MV-4-11 (cell line): ENCODE data around the gene KCNE4.
A peak's percentile ranks its signal among the peaks of the same experiment; 100 is the strongest.

Experiments
- DNase-seq: peaks from one replicate; lab custom pipeline; 2025; lab: John Stamatoyannopoulos, UW

The KCNE4 gene

DNA sequence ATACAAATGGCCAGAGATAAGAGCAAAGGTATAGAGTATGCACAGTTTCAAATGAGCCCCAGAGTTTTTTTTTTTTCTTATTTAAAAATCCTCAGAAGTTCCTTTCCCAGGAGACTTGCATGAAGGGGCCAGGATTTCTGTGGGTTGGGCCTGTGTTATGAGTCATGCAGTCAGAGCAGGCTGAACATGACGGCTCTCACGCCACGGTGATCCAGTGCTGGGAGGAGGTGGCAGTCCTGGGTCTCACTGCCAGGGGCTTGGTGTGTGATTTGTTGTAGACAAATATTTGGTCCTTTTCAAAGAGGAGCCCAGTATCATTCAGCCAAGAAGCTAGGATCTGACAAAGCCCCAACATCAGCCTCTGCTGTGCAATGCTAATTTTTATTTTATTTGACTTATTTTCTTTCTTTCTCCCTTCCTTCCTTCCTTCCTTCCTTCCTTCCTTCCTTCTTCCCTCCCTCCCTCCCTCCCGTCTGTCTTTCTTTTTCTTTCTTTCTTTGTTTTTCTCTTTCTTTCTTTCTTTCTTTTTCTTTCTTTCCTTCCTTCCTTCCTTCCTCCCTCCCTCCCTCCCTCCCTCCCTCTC is 10.4 kb upstream of the KCNE4 start:
- peak; percentile 12 for DNase-seq

DNA sequence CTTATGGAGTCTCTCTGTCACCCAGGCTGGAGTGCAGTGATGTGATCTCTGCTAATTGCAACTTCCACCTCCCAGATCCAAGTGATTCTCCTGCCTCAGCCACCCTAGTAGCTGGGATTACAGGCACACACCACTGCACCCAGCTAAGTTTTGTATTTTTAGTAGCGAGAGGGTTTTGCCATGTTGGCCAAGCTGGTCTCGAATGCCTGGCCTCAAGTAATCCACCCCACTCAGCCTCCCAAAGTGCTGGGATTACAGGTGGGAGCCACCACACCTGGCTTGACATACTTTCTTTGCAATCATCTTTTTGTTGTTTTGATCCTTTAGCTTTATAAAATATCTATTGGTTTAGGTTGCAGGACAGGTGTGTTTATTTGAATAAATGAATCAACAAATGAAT is 9.7 kb upstream of the KCNE4 start:
- no peak for DNase-seq

DNA sequence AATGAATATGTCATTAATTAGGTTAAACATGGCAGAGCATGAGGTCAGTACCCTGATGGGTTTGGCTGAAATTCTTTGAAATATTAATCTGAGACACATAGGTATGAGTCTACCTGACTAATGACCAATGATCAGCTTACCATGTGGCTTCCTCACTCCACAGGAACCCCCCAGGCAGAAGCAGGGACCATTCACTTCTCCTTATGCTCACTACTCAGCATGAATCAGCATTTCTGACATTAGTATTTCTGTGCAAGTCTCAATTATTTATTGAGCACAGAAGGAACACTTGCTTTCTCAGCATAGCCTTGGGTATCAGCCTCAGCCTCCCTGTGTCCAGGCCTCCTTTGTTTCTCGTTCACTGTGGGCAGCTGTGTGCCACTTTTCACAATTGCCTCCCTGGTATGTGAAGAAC is 9.3 kb upstream of the KCNE4 start:
- no peak for DNase-seq

GRCh38 chr2:223043164-223043941 is 8.6 kb upstream of the KCNE4 start:
- DNase-seq, result peak; percentile 68

DNA sequence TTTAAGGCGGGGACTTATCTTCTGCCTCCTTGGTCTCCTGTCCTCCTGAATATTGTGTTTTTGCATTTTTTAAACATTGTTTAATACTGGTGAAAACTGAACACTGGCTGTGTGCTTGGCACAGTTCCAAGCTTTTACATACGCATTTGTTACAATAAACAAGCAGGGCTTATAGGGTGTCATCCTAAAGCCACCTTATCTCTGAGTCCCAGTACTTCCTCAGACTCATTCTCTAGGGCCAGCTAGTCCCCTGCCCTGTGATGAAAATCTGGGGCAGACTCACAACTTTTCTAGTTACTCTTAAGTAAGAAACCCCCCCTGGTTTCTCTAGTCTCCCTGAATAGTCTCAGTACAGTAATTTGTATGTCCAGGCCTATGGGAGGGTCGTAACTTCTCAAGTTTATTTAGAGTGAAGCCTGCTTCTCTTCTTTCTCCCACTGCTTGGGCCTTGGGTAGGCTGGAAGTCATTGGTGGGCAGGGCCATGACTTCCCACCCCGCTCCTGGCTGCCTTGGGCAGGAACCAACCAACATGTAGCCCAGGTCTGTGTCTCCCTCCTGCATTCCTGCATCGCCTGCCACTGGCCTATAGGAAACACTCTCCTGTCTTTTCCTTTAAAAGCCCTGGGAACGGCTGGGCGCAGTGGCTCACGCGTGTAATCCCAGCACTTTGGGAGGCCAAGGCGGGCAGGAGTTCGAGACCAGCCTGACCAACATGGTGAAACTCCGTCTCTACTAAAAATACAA is 7.7 kb upstream of the KCNE4 start:
- no peak for DNase-seq

DNA sequence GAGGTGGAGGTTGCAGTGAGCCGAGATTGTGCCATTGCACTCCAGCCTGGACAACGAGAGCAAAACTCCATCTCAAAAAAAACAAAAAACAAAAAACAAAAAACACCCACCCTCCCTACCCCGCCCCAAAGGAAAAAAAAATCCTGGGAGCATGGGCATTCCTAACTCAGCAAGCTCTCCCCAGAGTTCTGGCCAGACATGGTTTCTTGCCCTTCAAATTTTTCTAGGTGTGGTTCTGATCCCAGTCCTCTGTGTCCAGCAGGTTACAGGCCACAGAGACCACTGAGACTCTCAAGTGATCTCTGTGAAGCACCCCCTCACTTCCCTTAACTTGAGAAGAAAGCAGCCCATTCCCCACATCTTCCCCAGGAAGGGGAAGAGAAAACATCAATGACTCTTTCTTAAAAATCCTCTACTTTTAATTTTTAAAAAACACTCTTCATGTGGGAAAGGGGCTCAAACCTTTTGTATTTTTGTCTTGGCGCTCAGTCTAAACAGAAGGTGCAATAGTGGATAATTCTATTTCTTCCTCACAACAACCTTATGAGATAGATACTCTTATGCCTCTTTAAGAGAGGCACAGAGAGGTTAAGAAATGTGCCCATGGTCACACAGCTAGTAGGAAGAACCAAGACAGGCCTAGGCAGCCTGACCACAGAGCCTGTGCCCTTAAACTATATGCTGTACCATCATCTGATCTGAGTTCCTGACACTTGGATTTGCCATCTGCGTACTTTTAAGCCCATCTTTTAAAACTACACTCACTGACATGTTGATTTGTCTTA is 6.9 kb upstream of the KCNE4 start:
- no peak for DNase-seq

- peak; percentile 14 for DNase-seq
These were observed 5.4 kb upstream of the KCNE4 start for GRCh38 chr2:223046470-223047040.

- DNase-seq, result no peak
These were observed 4.7 kb upstream of the KCNE4 start for GRCh38 chr2:223047260-223047761.

DNA sequence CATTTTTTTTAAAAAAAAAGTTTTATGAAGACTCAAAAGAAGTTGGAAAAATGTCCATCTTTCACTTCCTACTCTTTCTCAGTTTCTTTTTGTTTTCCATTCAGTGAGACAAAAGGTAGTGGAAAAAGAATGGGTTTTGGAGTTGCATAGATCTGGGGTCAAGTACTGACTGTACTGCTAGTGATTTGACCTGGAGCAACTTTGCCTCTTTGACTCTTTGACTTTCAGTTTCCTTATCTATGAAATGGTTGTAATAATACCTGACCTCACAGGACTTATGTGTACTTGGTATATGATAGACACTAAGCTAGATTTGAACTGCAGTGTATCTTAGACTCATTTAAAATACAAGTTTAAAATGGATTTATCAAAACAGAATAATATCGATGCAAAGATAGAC is 3.5 kb upstream of the KCNE4 start:
- DNase-seq, result no peak

GRCh38 chr2:223049356-223049755 is 2.6 kb upstream of the KCNE4 start:
- no peak for DNase-seq

GRCh38 chr2:223050188-223050587 is 1.8 kb upstream of the KCNE4 start:
- DNase-seq, result no peak

DNA sequence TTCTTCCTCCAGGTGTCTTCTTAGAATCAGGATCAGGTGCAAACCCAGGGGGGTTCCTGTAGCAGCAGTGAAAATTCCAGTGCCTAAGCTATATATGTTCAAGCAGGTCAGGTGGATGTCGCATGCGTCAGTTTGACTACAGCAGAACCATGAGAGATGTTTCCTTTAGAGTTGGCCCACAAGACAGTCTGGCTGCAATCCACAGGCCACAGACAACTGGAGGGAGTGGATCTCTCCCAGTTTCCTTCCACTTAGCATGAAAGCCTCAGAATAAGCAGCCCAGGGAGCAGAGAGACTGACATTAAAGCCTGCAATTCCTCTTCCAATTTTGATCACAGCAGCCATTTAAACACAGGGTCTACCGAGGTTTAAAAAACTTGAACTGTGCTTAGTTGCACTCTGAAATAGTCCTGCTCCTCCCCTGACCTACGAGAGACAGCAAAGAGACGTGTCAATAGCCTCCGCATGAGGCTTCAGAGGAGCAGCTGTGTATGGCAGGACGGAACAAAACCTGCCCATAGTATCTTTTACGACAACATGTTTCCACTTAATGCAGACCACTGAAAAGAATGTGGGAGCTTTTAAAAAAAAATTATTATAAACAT is 988 bp upstream of the KCNE4 start:
- DNase-seq, result no peak

DNA sequence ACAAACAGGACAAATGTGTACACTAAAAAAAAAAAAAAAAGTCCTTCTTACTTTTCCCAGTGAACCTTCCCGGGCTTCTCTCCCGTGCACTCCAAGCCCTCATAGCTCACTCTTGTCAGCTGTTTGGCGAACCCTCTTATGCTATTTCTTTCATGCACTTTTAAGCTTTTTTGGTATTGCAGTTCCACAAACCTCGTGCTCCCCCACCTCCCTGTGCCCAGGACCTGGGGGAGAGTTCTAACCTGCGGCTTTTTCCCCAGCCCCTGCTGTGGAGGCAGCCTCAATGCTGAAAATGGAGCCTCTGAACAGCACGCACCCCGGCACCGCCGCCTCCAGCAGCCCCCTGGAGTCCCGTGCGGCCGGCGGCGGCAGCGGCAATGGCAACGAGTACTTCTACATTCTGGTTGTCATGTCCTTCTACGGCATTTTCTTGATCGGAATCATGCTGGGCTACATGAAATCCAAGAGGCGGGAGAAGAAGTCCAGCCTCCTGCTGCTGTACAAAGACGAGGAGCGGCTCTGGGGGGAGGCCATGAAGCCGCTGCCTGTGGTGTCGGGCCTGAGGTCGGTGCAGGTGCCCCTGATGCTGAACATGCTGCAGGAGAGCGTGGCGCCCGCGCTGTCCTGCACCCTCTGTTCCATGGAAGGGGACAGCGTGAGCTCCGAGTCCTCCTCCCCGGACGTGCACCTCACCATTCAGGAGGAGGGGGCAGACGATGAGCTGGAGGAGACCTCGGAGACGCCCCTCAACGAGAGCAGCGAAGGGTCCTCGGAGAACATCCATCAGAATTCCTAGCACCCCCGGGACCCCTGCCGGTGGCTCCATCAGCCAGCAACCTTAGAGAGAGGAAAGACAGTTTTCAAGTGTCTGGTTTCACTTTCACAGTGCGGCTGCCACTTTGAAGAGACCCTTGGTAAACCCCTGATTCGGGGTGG is 826 bp downstream of the KCNE4 start:
- DNase-seq, result no peak

GRCh38 chr2:223053484-223054192 is 1.6 kb downstream of the KCNE4 start:
- no peak for DNase-seq

DNA sequence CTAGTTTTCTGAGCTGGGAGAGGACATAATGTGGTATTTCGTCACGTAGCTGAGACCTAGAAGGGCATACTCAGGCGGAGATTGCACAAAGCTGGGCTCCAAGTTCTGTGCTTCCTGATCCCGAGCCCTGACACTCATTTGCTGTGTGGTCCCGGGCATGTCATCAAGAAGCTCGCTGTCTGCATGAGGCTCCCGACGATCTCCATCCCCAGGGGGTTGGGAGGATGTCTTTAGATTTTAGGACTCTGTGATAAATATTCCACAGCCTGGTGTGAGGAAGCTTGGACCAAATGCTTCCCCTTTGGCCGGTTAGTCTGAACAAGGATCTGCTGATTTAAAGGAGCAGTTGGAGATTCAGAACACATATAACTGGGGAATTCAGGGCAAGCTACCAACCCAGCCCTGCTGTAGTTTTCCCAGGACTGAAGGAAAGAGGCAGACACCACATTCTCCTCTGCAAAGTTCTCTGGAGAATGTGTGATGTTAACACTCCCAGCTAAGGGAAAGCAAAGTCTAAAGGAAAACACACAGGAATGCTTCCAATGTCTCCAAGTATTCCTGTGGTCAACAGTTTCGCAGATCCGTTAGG is 2.3 kb downstream of the KCNE4 start:
- DNase-seq, result no peak

DNA sequence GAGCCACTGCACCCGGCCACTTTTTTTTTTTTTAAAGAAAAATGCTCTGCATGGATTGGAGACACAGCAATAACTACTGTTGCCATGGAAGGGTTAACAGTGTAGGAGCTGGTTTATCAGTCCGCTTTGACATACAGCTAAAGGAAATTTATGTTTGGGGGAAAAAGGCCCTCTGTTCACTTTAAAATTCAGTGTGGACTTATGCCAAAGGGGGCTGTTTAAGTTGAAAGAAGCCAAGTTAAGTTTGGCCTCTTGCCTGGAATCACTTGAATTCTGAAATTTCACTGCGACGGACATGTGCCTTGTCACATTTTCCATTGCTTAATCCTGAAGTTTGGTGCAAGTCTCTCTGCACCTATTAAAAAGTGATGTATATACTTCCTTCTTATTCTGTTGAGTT is 3.1 kb downstream of the KCNE4 start:
- no peak for DNase-seq

DNA sequence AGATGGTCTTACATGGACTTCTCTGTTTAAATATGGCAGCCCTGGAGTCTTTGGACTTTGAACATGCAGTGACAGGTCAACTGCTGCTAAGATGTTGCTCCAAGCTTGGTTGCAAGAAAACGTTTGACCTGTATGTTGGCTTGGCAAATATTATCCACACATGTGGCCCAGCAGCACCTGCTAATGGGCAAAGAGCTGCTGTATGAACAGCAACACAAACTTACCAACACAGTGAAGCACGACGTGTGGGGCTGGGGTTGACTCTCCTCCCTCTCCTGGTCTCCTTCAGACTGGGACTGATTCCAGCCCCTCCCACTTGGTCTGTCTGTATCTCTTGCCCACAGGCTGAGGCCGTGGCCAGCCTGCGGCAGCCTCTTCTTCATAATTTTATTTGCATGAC is 3.8 kb downstream of the KCNE4 start:
- no peak for DNase-seq

GRCh38 chr2:223056701-223057418 is 4.9 kb downstream of the KCNE4 start:
- no peak for DNase-seq

DNA sequence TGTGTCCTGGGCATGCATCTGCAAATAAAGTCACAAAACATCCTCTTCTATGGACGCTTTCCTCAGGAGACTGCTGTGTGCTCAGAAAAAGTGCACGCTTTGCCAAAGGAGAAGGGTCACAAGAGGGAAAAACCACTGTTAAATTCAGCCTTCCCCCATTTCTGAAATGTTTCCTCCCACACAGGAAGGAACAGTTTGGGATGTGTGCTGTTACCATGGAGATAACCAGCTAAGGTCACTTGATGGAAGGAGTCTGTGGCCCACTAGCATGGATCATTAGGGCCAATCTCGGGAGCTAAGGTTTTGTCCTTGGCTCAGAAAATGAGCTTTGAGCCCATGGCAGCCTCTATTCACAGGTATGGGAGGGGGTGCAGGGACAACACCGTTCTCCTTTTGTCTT is 5.6 kb downstream of the KCNE4 start:
- DNase-seq, result no peak
